ENCODE data around the gene SH3GLB2.

Gene SH3GLB2

GRCh38 chr9:129064499-129064908 lies 36.4 kb upstream of the SH3GLB2 start:
- no peak overlapping the region for H3K4me3 ChIP-seq (replicated peaks; ENCODE audit: low read depth, low read length)
- TF ChIP-seq, protein P1, sequence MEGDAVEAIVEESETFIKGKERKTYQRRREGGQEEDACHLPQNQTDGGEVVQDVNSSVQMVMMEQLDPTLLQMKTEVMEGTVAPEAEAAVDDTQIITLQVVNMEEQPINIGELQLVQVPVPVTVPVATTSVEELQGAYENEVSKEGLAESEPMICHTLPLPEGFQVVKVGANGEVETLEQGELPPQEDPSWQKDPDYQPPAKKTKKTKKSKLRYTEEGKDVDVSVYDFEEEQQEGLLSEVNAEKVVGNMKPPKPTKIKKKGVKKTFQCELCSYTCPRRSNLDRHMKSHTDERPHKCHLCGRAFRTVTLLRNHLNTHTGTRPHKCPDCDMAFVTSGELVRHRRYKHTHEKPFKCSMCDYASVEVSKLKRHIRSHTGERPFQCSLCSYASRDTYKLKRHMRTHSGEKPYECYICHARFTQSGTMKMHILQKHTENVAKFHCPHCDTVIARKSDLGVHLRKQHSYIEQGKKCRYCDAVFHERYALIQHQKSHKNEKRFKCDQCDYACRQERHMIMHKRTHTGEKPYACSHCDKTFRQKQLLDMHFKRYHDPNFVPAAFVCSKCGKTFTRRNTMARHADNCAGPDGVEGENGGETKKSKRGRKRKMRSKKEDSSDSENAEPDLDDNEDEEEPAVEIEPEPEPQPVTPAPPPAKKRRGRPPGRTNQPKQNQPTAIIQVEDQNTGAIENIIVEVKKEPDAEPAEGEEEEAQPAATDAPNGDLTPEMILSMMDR (IDR thresholded peaks at IDR 0.05; ENCODE audit: low read depth, low read length, missing control alignments): no peak
- no peak for DNase-seq (ENCODE audit: extremely low read depth, low read depth)

DNA sequence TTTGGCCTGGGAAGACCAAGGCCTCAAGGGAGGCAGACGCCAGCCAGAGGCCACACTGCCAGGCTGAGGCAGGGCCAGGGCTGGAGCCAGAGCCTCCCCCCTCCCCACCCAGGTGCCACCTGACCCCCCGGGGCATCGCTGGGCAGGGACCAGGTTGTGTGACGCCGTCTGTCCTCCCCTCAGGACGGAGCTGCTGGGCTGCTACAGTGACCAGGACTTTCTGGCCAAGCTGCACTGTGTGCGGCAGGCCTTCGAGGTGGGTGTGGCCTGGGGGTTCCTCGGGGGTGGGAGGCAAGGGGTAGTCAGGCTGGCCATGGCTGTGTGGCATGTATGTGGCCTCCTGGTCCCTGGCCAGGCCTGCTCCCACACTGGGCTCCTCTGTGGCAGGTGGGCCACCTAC lies 34.9 kb upstream of the SH3GLB2 start:
- no peak for DNase-seq (ENCODE audit: extremely low read depth, low read depth)
- H3K4me3 ChIP-seq (replicated peaks; ENCODE audit: low read depth, low read length): no peak overlapping the region
- TF ChIP-seq, protein P1 (IDR thresholded peaks at IDR 0.05; ENCODE audit: low read depth, low read length, missing control alignments): no peak

GRCh38 chr9:129060991-129061390 lies 32.9 kb upstream of the SH3GLB2 start:
- no peak for DNase-seq (ENCODE audit: extremely low read depth, low read depth)
- H3K4me3 ChIP-seq (replicated peaks; ENCODE audit: low read depth, low read length): no peak overlapping the region
- TF ChIP-seq, protein P1 (IDR thresholded peaks at IDR 0.05; ENCODE audit: low read depth, low read length, missing control alignments): no peak

GRCh38 chr9:129059796-129060785 lies 32.0 kb upstream of the SH3GLB2 start:
- H3K4me3 ChIP-seq (replicated peaks; ENCODE audit: low read depth, low read length): no peak overlapping the region
- DNase-seq (ENCODE audit: extremely low read depth, low read depth): no peak
- TF ChIP-seq, protein P1 (IDR thresholded peaks at IDR 0.05; ENCODE audit: low read depth, low read length, missing control alignments): no peak

DNA sequence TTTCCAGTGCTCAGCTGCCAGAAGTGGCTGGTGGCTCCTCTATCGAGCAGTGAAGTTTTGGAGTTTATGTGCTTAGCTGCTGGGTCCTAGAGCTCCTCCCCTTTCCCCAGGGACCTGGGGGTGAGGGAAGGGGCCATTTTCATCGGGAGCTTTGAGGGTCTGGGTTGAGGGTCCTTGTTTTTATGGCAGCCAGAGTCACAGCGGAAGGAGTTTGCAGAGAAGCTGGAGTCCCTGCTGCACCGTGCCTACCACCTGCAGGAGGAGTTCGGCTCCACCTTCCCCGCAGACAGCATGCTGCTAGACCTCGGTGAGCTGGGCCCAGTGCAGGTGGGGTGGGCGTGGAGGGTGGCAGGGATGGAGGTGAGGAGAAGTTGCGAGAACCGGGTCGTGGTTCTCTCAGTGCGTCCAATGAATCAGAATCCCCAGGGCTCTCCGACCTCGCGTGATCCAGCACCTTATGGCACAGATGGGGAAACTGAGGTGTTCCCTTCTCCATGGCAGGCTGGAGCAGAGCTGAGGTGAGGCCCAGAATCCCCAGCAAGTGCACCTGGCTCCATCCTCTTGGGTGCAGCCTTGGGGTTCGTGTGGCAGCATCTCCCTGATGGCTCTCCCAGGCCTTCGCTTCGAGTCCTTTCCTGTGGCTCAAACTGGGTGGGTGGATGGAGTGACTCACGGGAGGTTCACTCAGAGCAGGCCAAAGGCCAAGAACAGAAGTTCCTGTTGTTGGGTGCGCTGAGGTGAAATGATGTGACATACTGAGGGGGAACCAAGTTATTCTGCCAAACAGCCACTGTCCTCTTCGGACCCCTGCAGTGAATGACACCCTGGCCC lies 31.0 kb upstream of the SH3GLB2 start:
- TF ChIP-seq, protein P1 (IDR thresholded peaks at IDR 0.05; ENCODE audit: low read depth, low read length, missing control alignments): no peak
- H3K4me3 ChIP-seq (replicated peaks; ENCODE audit: low read depth, low read length): no peak overlapping the region
- no peak for DNase-seq (ENCODE audit: extremely low read depth, low read depth)

DNA sequence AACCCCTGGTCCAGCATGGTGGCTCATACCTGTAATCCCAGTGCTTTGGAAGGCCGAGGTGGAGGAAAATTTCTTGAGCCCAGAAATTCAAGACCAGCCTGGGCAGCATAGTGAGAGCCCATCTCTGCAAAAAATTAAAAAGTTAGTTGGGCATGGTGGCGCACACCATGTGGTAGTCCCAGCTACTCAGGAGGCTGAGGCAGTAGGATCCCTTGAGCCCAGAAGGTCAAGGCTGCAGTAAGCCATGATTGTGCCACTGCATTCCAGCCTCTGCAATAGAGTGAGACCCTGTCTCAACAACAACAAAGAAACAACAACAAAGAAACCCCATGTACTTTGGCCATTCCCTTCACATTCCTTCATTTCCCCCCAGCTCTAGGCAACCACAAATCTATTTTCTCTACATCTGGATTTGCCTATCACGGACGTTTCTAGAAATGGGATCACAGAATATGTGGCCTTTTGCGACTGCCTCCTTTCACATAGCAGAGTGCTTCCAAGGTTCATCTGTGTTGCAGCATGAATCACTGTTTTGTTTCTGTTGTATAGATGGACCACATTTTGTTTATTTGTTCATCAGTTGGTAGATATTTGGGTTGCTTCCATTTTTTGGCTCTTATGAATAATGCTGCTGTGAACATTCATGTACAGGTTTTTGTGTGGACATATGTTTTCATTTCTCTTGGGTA lies 26.2 kb upstream of the SH3GLB2 start:
- no peak for DNase-seq (ENCODE audit: extremely low read depth, low read depth)
- TF ChIP-seq, protein P1 (IDR thresholded peaks at IDR 0.05; ENCODE audit: low read depth, low read length, missing control alignments): no peak
- no peak overlapping the region for H3K4me3 ChIP-seq (replicated peaks; ENCODE audit: low read depth, low read length)
